HG02885 (cell line): ENCODE data around the gene KIF9.
"Not testable (repeated sequence)": the region's sequence is repeated elsewhere in the genome, so short reads cannot be mapped to it uniquely, and the experiment has no call there.

Experiments used
- ATAC-seq: cut with Tn5 transposase; IDR thresholded peaks from one replicate; pipeline ENCODE4 v1.9.1; 2021; ENCODE audit warnings: mild to moderate bottlenecking; ENCODE audit not compliant: unreplicated experiment, poor library complexity

Gene KIF9

DNA sequence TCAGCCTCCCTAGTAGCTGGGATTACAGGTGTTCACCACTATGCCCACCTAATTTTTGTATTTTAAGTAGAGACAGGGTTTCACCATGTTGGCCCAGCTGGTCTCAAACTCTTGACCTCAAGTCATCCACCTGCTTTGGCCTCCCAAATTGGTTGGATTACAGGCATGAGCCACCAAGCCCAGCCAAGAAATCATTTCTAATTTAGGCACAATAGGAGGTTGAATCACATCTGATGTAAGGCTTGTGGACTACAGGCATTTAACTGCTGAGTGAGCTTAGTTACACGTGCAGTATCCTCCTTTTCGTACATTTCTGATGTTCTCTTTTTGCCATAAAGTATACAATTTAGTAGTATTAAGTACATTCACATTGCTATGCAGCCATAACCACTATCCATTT is 87.6 kb downstream of the KIF9 start:
- no peak for ATAC-seq

DNA sequence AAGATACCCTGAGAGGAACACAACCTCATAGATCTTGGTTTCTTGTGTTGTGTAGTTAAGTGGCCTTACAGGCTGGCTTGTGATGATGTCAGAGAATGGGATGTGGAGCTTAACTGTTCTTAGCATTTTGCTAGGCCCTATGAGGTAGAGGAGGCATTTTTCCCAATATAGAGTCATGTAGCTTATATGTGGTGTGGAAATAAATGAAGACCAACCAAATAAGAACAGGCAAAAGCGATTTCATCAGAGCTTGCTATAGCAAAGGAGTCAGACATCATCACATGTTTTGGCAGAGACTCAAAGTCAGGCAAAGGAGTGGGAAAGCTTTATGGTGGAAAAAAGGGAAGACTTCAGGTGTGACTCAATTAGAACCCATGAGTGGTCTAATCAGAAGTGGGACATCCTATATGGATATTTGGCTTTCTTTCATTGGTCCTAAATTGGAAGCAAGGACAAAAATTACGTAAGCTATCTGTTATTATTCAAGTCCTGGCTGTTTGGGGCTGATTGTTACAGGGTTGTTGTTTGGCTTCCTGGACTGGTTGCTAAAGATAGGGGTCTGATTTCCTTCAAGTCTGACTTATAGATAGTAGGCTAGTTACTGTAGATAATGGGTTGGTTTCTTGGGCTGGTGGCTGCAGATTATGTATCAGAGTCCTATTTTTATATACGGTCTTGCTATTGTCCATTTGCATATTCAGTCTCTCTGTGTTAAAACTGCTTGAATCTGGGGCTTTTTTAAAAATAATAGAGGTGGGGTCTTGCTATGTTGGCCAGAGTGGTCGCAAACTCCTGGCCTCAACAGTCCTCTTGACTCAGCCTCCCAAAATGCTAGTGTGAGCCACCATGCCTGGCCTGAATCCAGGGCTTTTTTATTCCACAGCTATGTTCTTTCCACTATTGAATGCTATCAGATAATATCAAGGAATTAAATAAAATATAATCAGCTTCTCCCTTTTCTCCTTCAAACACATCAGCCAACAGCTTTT is 88.4 kb downstream of the KIF9 start:
- ATAC-seq = no peak

DNA sequence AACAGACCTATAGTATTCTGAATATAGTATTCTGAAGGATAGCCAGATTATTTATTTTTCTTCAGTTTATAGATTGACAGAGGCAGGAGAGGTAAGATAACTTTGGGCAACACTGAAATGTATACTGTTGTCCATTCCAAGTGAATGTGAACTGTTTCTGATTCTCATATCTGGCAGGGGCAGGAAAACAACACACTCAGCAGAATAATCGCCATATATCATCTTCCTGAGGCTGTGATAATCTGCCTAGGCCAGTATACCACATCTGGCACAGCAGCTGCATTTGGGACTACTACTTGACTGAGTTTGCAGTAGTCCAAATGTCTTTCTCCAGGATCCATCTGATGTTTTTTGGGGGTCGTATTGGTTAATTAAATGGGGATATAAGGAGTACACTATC is 96.3 kb downstream of the KIF9 start:
- no peak for ATAC-seq

DNA sequence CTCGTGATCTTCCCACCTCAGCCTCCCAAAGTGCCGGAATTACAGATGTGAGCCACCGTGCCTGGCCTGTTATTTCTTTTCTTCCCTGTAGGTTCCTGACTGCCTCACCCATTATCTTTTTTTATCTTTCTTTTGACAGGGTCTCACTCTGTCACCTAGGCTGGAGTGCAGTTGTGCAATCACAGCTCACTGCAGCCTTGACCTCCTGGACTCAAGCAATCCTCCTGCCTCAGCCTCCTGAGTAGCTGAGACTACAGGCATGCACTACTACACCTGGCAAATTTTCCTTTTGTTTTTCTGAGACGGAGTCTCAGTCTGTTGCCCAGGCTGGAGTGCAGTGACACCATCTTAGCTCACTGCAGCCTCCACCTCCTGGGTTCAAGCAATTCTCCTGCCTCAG is 100.9 kb downstream of the KIF9 start:
- ATAC-seq = not testable (repeated sequence)

DNA sequence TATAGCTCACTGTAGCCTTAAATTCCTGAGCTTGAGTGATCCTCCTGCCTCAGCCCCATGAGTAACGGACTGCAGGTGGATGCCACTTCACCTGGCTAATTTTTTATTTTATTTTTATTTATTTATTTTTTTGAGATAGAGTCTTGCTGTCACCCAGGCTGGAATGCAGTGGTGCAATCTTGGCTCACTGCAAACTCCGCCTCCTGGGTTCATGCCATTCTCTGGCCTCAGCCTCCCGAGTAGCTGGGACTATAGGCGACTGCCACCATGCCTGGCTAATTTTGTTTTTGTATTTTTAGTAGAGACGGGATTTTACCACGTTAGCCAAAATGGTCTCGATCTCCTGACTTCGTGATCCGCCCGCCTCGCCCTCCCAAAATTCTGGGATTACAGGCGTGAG is 102.6 kb downstream of the KIF9 start:
- ATAC-seq = not testable (repeated sequence)
